Measurements from ENCODE around the gene WWC1. TPM values are rescaled to one million over a fixed set of nuclear protein-coding genes. Genes with fewer than 3 reads are reported as not detected.

Gene WWC1
- 100 to 1,000 TPM in 1 of 5 donors, 10 to 100 TPM in 4; 59.1 to 113 (median 88.5) TPM for polyA plus RNA-seq (ENCODE audit: insufficient read depth in 1 of 5, insufficient read length in 5 of 5, low replicate concordance in 1 of 5)
- long read RNA-seq, donor 1, full-length matches to known transcripts: 28 of 44 reads
- long read RNA-seq, donor 1, partial matches to known transcripts: 11 of 44 reads
- long read RNA-seq, donor 1, other reads (novel, unspliced or antisense): 5 of 44 reads
- long read RNA-seq, donor 2, full-length matches to known transcripts: 18 of 18 reads
- long read RNA-seq, donor 2, partial matches to known transcripts: 0 of 18 reads
- long read RNA-seq, donor 2, other reads (novel, unspliced or antisense): 0 of 18 reads
- long read RNA-seq, donor 3, transcript WWC1-205 (2 exons, 543 nt): major isoform, 20 of 21 reads
- long read RNA-seq, donor 3, partial matches to known transcripts: 0 of 21 reads
- long read RNA-seq, donor 3, other reads (novel, unspliced or antisense): 0 of 21 reads
- long read RNA-seq, donor 4, full-length matches to known transcripts: 9 of 21 reads
- long read RNA-seq, donor 4, partial matches to known transcripts: 12 of 21 reads
- long read RNA-seq, donor 4, other reads (novel, unspliced or antisense): 0 of 21 reads
- long read RNA-seq, donor 5, transcript WWC1-205 (2 exons, 543 nt): major isoform, 18 of 34 reads
- long read RNA-seq, donor 5, partial matches to known transcripts: 15 of 34 reads
- long read RNA-seq, donor 5, other reads (novel, unspliced or antisense): 0 of 34 reads
- long read RNA-seq, donor 6, full-length matches to known transcripts: 36 of 36 reads
- long read RNA-seq, donor 6, partial matches to known transcripts: 0 of 36 reads
- long read RNA-seq, donor 6, other reads (novel, unspliced or antisense): 0 of 36 reads
- long read RNA-seq, donor 7, transcript WWC1-205 (2 exons, 543 nt): major isoform, 40 of 47 reads
- long read RNA-seq, donor 7, partial matches to known transcripts: 7 of 47 reads
- long read RNA-seq, donor 7, other reads (novel, unspliced or antisense): 0 of 47 reads
- long read RNA-seq, donor 8, full-length matches to known transcripts: 10 of 10 reads
- long read RNA-seq, donor 8, partial matches to known transcripts: 0 of 10 reads
- long read RNA-seq, donor 8, other reads (novel, unspliced or antisense): 0 of 10 reads

- DNase-seq: peak; percentile 77 to 79
Measured at GRCh38 chr5:168291342-168291963, at the start of gene WWC1. WWC1 (plus strand) TSS chr5:168291645; CDS start chr5:168292153, 508 bp downstream.

GRCh38 chr5:168244838-168245559 lies 46.4 kb upstream of the WWC1 start:
- DNase-seq: no peak

GRCh38 chr5:168249923-168250322 lies 41.5 kb upstream of the WWC1 start:
- DNase-seq: no peak

- DNase-seq: no peak
Measured at GRCh38 chr5:168251259-168251658, 40.2 kb upstream of the WWC1 start.

- DNase-seq: no peak
Measured at GRCh38 chr5:168254013-168254693, 37.3 kb upstream of the WWC1 start.

DNA sequence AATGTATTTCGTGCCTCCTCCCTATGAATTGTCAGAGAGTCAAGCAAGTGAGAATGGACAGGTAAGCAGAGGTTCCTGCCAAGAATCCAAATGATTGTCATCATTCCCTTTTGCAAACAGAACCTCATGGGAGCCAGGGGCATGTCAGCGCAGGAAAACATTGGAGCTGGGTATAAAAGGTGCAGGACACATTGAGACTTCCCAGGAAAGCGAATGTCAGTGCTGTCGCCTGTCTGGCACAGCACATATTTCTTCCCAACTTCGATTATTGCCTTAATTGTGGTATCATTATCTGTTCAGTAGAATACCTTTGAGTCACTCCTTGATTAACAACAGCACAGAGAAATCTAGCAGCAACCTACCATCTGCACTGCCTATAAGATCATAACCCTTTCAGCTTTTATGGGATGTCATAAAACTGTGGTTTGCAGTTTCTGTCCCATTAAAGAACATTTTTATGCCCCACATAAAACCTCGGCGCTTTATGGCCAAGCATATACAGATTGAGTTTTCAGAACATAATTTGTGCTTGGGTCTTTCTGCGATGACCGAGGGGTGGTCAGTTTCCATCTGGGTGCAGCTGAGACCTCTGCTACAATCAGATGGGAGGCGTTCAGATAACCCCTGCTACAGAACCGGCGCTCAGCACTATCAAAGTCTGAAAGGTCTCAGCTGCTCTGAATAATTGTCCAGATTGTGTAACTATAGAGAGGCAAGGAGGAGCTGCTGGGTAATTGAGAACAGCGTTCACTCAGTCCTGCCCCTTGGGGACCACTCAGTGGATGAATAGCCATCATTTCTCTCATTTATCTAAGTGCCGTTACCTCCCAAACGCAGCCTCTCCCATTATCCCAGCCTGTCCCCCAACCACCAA lies 30.9 kb upstream of the WWC1 start:
- DNase-seq: no peak

DNA sequence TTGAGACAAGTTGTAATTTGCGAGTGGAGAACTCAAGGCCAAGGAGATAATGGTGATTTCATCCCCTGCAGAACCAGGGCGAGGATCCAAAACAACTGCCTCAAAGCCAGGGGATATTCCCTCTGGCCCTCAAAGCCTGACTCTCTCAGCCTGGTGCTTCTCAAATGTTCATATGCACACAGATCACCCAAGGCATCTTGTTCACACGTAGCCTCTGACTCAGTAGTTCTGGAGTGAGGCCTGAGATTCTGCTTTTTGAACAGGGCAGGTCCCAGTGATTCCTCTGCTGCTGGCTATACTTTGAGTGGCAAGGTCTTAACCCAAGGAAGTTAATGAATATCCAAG lies 30.2 kb upstream of the WWC1 start:
- DNase-seq: no peak

DNA sequence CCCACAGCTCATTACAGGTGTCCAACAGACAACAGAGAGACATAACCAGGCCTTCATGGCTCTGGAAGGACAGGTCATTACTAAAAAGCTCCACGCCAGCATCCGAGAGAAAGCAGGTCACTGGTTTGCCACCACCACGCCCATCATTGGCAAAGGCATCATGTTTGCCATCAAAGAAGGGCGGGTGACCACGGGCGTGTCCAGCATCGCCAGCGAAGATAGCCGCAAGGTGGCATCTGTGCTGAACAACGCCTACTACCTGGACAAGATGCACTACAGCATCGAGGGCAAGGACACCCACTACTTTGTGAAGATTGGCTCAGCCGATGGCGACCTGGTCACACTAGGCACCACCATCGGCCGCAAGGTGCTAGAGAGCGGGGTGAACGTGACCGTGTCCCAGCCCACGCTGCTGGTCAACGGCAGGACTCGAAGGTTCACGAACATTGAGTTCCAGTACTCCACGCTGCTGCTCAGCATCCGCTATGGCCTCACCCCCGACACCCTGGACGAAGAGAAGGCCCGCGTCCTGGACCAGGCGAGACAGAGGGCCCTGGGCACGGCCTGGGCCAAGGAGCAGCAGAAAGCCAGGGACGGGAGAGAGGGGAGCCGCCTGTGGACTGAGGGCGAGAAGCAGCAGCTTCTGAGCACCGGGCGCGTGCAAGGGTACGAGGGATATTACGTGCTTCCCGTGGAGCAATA lies 29.3 kb upstream of the WWC1 start:
- no peak for DNase-seq

DNA sequence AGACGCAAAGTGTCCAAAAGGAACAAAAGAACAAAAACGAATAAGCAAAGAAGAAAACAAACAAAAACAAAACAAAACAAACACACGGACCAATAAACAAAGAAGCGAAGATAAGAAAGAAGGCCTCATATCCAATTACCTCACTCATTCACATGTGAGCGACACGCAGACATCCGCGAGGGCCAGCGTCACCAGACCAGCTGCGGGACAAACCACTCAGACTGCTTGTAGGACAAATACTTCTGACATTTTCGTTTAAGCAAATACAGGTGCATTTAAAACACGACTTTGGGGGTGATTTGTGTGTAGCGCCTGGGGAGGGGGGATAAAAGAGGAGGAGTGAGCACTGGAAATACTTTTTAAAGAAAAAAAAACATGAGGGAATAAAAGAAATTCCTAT lies 28.3 kb upstream of the WWC1 start:
- no peak for DNase-seq

- no peak for DNase-seq
Measured at GRCh38 chr5:168266016-168266415, 25.4 kb upstream of the WWC1 start.

DNA sequence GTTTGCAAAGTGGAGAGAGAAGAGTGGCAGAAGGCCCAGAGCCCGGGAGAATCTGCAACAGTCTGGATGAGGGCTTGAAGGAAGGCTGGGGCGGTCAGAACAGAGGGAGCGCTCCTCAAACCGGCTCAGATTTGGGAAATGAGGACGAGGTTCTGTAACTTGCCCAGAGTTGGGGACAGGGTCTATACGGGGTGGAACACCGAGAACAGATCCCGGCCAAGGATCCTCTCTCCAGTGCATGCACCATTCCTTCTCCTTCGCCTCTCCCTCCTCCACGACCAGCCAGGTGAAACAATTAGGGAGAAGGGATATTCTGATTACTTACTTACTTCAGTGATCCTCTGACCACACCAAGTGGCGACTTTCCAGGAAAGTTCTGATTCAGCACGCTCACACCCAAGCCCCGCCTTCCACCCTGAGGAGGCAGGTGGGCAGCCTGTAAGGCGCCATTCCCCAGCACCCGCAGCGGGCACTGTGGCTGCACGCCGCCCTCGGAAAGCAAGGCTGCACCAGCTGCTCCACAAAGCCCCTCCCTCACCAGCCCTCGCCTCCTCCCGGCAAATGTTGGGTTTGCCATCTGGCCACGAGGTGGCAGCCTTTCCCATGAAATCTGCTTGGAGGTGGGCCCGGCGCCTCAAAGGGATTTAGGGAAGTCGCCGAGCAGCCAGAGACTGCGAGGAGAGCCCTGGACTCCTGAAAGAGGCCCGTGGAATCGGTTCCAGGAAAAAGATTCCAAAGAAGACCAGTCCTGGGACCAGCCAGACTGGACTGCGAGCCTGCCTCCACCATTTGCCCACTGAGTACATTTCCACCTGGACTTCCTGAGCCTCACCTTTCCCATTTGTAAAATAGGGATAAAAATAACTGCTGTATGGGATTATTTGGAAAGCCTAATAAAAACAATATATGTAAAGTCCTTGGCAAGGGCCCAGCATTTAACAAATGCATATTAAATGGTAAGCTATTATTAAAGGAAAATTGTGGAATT lies 22.2 kb upstream of the WWC1 start:
- peak; percentile 87 to 90 for DNase-seq

GRCh38 chr5:168269937-168270330 lies 21.5 kb upstream of the WWC1 start:
- no peak for DNase-seq

DNA sequence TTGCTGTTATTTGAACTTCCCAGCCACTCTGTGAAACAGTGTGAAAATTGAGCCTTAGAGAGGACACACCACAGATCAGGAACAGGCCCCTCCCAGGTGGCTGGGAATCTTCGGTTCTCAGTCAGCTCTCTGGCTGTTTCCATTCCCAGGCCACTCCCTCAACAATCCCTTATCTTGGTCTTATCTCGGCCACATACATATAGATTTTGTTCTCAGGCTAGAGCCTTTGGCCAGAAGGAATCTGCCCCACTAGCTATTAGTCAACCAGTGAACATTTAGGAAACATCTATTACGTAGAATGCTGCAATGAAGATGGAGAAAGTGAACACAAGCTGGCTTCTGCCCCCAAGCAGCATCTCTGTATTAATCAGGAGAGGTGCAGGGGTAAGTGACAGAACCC lies 21.0 kb upstream of the WWC1 start:
- no peak for DNase-seq

- DNase-seq: no peak
Measured at GRCh38 chr5:168273056-168273980, 18.1 kb upstream of the WWC1 start.

GRCh38 chr5:168274406-168274805 lies 17.0 kb upstream of the WWC1 start:
- DNase-seq: no peak

DNA sequence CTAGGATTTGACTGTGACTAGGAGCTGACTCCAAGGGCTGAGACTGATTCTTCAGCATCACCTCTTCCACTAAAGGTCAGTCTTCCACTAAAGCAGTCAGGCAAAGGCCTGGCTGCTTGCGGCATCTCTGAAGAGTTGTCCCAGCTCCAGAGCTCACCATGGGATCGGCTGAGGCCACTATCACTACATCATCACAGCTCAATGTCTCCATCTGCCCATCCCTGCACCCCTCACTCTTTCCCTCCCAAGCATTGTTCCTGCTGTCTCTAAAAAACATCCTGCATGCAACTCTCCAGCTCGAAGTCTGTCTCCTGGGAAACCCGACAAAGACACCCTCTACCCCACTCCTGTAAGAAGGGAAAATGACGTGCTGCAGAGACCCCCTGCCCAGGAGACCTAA lies 15.5 kb upstream of the WWC1 start:
- DNase-seq: no peak

All from right lung (tissue), 10 donors.